Skeletal muscle satellite cell (primary cell): Measurements from ENCODE around the gene CALCOCO2. TPM values are rescaled to one million over a fixed set of nuclear protein-coding genes. Genes with fewer than 3 reads are reported as not detected.

Experiments used
- H3K27me3 ChIP-seq: 2 replicates; pipeline ENCODE4 v1.7.0; 2013; ENCODE audit warnings: low read length; ENCODE audit not compliant: control insufficient read depth, insufficient read depth
- H3K36me3 ChIP-seq: 2 replicates; pipeline ENCODE4 v1.7.0; 2013; ENCODE audit warnings: mild to moderate bottlenecking, control low read depth, low read length; ENCODE audit not compliant: insufficient read depth
- H3K4me1 ChIP-seq: 2 replicates; pipeline ENCODE4 v1.7.0; 2013; ENCODE audit warnings: low read length; ENCODE audit not compliant: control insufficient read depth, insufficient read depth
- H3K4me2 ChIP-seq: 2 replicates; pipeline ENCODE4 v1.7.0; 2013; ENCODE audit warnings: mild to moderate bottlenecking, low read length
- H3K4me3 ChIP-seq: 2 replicates; pipeline ENCODE4 v1.7.0; 2013; ENCODE audit warnings: low read length
- H3K9ac ChIP-seq: 2 replicates; pipeline ENCODE4 v1.7.0; 2013; ENCODE audit warnings: mild to moderate bottlenecking, low read depth, low read length, moderate library complexity
- H3K9me3 ChIP-seq: replicated peaks from 2 replicates; pipeline ENCODE4 v1.7.0; 2013; ENCODE audit warnings: mild to moderate bottlenecking, control low read depth, low read length
- small RNA-seq: library from RNA; depleted of rRNA; stranded (forward); fragments of <200 nt; gene quantifications from one replicate; pipeline ENCODE3, GENCODE V24; 2012

Gene CALCOCO2

DNA sequence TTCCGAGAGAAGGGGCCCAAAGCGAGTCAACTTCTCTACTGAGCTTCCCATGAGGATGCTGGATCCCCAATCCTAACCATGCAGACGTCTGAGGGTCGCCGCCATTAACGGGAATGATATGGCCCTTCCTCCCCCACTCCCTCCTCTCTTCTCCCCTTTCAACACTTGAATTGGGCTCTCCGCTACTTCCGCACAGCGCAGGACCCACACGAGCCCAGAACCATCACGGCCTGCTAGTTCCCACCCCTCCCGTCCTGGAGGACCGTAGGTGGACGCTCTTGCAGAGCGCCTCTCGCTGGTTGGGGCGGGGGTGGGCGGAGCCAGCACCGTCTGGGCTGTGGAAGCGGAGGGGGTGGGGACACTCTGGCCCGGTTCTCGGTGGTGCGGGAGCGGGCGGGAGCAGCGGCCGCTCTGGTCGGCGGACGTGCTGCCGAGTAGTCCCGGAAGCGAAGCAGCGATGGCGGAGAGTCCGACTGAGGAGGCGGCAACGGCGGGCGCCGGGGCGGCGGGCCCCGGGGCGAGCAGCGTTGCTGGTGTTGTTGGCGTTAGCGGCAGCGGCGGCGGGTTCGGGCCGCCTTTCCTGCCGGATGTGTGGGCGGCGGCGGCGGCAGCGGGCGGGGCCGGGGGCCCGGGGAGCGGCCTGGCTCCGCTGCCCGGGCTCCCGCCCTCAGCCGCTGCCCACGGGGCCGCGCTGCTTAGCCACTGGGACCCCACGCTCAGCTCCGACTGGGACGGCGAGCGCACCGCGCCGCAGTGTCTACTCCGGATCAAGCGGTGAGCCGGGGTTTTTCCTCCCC, 77.4 kb downstream of the CALCOCO2 start, which contains the start of gene UBE2Z:
TSS of gene UBE2Z (plus strand) at position 361 of the 797 bp plus-strand sequence. CDS start at position 458, 97 bp downstream.
- H3K27me3 ChIP-seq: no peaks in the 10 kb centered on the region
- peak within 1 kb of the TSS; percentile 75 for H3K4me3 ChIP-seq
- H3K4me1 ChIP-seq: peaks cover 36% of the 10 kb centered on the region
- H3K4me2 ChIP-seq: peak within 1 kb of the TSS; percentile 87
- peaks cover 33% of the 10 kb centered on the region for H3K36me3 ChIP-seq
- H3K9ac ChIP-seq: peak within 1 kb of the TSS; percentile 82
- no peaks in the 10 kb centered on the region for H3K9me3 ChIP-seq

DNA sequence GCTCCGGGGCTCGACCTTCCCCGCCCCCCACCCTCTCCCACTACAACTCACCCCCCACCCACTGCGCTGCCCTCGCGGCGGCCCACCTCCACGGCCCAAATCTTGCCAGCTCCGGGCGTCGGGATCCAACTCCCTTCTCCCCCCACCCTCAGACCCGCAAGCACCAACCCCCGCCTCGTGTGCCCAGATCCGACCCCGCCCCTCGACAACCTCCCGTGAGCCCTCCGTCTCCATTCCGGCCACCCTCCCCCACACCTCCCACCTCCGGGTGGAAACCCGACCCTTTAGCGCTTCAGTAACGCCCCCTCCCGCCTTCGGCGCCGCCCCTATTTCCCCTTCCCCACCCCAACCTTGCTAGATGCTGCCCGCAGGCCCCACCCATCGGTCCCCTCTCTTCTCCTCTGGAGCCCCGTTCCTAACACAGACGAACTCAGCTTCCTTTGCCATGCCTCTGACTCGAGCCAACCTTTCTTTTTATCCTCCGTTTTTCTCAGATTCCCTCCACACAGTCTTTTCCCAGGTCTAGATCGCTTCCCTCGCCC, 78.1 kb downstream of the CALCOCO2 start:
- Histone ChIP-seq H3K9ac (peak overlapping the region; percentile 82), H3K4me3 (peak overlapping the region; percentile 75), H3K4me1 (peaks cover 38% of the 10 kb centered on the region), H3K36me3 (peaks cover 38% of the 10 kb centered on the region), H3K4me2 (peak overlapping the region; percentile 87), H3K27me3 (no peaks in the 10 kb centered on the region), H3K9me3 (no peaks in the 10 kb centered on the region)

DNA sequence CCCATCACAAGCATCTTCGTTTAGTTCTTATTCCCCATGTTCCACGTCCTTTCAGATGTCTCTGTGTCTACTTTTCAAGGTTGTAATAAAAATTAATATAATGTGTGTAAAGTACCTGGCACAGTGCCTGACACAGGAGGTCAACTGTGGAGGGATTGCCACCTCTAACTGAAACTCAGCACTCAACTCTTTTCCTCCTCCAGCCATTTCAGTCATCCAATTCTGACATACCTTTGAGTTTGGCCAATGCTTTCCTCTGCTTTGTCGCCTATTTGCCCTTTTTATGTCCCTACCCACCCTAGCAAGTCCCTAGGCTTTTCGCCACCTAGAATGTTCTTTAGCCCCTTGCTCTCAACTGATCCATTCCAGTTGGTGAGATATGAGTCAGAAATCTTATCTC, 78.9 kb downstream of the CALCOCO2 start:
- H3K4me2 ChIP-seq: peak overlapping the region; percentile 87
- no peaks in the 10 kb centered on the region for H3K27me3 ChIP-seq
- H3K4me3 ChIP-seq: peak overlapping the region; percentile 75
- peak overlapping the region; percentile 82 for H3K9ac ChIP-seq
- H3K4me1 ChIP-seq: peaks cover 40% of the 10 kb centered on the region
- no peaks in the 10 kb centered on the region for H3K9me3 ChIP-seq
- H3K36me3 ChIP-seq: peaks cover 44% of the 10 kb centered on the region

DNA sequence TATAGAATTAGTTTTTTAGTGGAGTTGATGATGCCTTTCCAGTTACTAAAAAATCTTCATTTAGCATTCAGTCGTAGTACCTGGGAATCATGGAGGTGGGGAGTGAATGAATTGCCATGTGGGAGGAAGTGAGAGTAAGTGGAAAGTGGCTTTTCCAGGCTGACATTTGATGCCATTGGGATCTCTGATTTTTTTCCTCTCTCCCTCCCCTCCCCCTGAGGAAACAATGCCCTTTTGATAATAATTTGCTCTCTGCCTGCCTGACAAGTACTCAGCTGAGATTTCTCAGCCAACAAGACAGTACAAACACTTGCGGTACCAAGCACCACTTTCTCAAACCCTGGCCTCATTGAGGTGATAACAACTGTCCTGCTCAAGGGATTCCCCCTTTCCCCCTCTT, 79.5 kb downstream of the CALCOCO2 start:
- no peaks in the 10 kb centered on the region for H3K9me3 ChIP-seq
- peak overlapping the region; percentile 87 for H3K4me2 ChIP-seq
- H3K4me1 ChIP-seq: peaks cover 45% of the 10 kb centered on the region
- H3K27me3 ChIP-seq: no peaks in the 10 kb centered on the region
- H3K36me3 ChIP-seq: peaks cover 49% of the 10 kb centered on the region
- peak overlapping the region; percentile 75 for H3K4me3 ChIP-seq
- H3K9ac ChIP-seq: no peak overlapping the region

DNA sequence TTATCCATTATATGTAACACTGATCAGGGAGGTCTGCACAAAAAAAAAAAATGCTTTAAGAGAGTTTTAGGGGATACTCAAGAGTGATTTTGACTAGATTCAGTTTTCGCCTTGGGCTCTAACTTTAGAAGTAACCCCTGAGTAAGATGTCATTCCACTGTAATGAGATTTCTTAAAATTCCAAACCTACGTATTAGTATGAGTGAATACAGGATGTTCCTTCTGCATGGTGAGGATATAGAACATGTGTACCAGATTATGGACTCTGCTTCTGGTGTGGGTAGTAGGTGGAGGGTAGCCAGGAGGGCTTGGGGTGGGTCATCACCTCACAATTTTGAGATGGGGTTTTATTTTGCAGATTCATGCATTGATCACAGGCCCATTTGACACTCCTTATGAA, 81.6 kb downstream of the CALCOCO2 start:
- H3K9ac ChIP-seq: no peak overlapping the region
- no peaks in the 10 kb centered on the region for H3K27me3 ChIP-seq
- no peaks in the 10 kb centered on the region for H3K9me3 ChIP-seq
- H3K4me1 ChIP-seq: peaks cover 50% of the 10 kb centered on the region
- H3K4me2 ChIP-seq: peak overlapping the region; percentile 87
- H3K4me3 ChIP-seq: no peak overlapping the region
- H3K36me3 ChIP-seq: peaks cover 60% of the 10 kb centered on the region

Small RNA genes within 50 kb of the gene (small RNA-seq; reads per million reads assigned to genes)
- gene AC068531.1: not detected
- gene RF00263: not detected
